ENCODE results near the gene USH2A. TPM values are rescaled to one million over a fixed set of nuclear protein-coding genes. Genes with fewer than 3 reads are reported as not detected.

The USH2A gene
- total RNA-seq, 4 donors from 2014 or later: not detected

GRCh38 chr1:215863796-215864195, 559.5 kb downstream of the USH2A start:
- no peak for ATAC-seq (ENCODE audit: low FRiP score)
- DNase-seq (ENCODE audit: low spot score): no peak
- no peak for TF ChIP-seq CTCF (IDR thresholded peaks at IDR 0.05)

- no peak for TF ChIP-seq CTCF (IDR thresholded peaks at IDR 0.05)
- DNase-seq (ENCODE audit: low spot score): no peak
- no peak for ATAC-seq (ENCODE audit: low FRiP score)
Measured at GRCh38 chr1:215860833-215861232, 562.4 kb downstream of the USH2A start.

- DNase-seq (ENCODE audit: low spot score) (no peak), ATAC-seq (ENCODE audit: low FRiP score) (no peak)
- TF ChIP-seq CTCF (IDR thresholded peaks at IDR 0.05): no peak
Measured at GRCh38 chr1:215857317-215857716, 565.9 kb downstream of the USH2A start.

GRCh38 chr1:215845234-215845891, 577.9 kb downstream of the USH2A start:
- DNase-seq (ENCODE audit: low spot score) (no peak), ATAC-seq (ENCODE audit: low FRiP score) (no peak)
- TF ChIP-seq CTCF (IDR thresholded peaks at IDR 0.05): no peak

GRCh38 chr1:215844777-215845176, 578.5 kb downstream of the USH2A start:
- TF ChIP-seq CTCF (IDR thresholded peaks at IDR 0.05): no peak
- no peak for ATAC-seq (ENCODE audit: low FRiP score)
- DNase-seq (ENCODE audit: low spot score): no peak

- TF ChIP-seq CTCF (IDR thresholded peaks at IDR 0.05): no peak
- ATAC-seq (ENCODE audit: low FRiP score) (no peak), DNase-seq (ENCODE audit: low spot score) (no peak)
Measured at GRCh38 chr1:215844266-215844665, 579.0 kb downstream of the USH2A start.

GRCh38 chr1:215842905-215843304, 580.3 kb downstream of the USH2A start:
- DNase-seq (ENCODE audit: low spot score) (no peak), ATAC-seq (ENCODE audit: low FRiP score) (no peak)
- TF ChIP-seq CTCF (IDR thresholded peaks at IDR 0.05): no peak
